Activated CD8-positive, alpha-beta T cell treated with anti-CD3 and anti-CD28 coated beads, Interleukin-2, amount 10 ng/mL, durations not matched to agents 7 days and 5 days (primary cell): ENCODE measurements around the gene ZNF831. TPM values are rescaled to one million over a fixed set of nuclear protein-coding genes. Genes with fewer than 3 reads are reported as not detected.

ENCODE experiments used
- ATAC-seq: fragments of 150-1000 bp; cut with Tn5 transposase; one replicate; pipeline ENCODE4 v1.10.0; 2021; ENCODE audit warnings: moderate library complexity
- CTCF ChIA-PET: fragments of 350-600 bp; sonication (Branson Sonifier 250); formaldehyde crosslinking; loops from one replicate; lab custom pipeline; 2021; ENCODE audit warnings: antibody characterized with exemption; lab: Charles Lee
- POLR2A ChIA-PET: fragments of 350-600 bp; sonication (Branson Sonifier 250); formaldehyde crosslinking; loops from one replicate; lab custom pipeline; 2021; ENCODE audit warnings: antibody characterized with exemption; lab: Charles Lee
- DNase-seq: peaks from one replicate; pipeline ENCODE4 v3.0.0-alpha.2; 2020
- H3K27ac Mint-ChIP-seq: one replicate; pipeline ENCODE4 v1.8.0; 2021; ENCODE audit warnings: mild to moderate bottlenecking, mixed read lengths
- H3K27me3 Mint-ChIP-seq: one replicate; pipeline ENCODE4 v1.8.0; 2021; ENCODE audit warnings: low read depth, mixed read lengths
- H3K36me3 Mint-ChIP-seq: one replicate; pipeline ENCODE4 v1.8.0; 2021; ENCODE audit warnings: low read depth, mixed read lengths
- H3K4me1 Mint-ChIP-seq: one replicate; pipeline ENCODE4 v1.8.0; 2021; ENCODE audit warnings: low read depth, mixed read lengths
- H3K4me3 Mint-ChIP-seq: one replicate; pipeline ENCODE4 v1.8.0; 2021; ENCODE audit warnings: mild to moderate bottlenecking, mixed read lengths
- H3K9me3 Mint-ChIP-seq: one replicate; pipeline ENCODE4 v1.8.0; 2022; ENCODE audit warnings: mixed read lengths; ENCODE audit not compliant: insufficient read depth
- total RNA-seq, 2 experiments: library from RNA; stranded (reverse); gene quantifications; one replicate each; pipeline ENCODE4 v1.2.3, GENCODE V29; 2021

ZNF831 gene
- total RNA-seq, 2 experiments from 2014 or later, result 8.6 to 9.2 TPM

GRCh38 chr20:59291740-59292383 is 128.2 kb downstream of the ZNF831 start:
- ChIA-PET POLR2A (no interaction called here), CTCF (no interaction called here)
- H3K36me3 Mint-ChIP-seq, result no peaks in the 10 kb centered on the region
- no peaks in the 10 kb centered on the region for H3K9me3 Mint-ChIP-seq
- H3K27ac Mint-ChIP-seq, result no peak overlapping the region
- no peak overlapping the region for H3K4me3 Mint-ChIP-seq
- ATAC-seq (no peak), DNase-seq (no peak)
- peaks cover 27% of the 10 kb centered on the region for H3K27me3 Mint-ChIP-seq
- peaks cover 11% of the 10 kb centered on the region for H3K4me1 Mint-ChIP-seq

GRCh38 chr20:59295531-59295930 is 131.9 kb downstream of the ZNF831 start:
- Mint-ChIP-seq H3K4me3 (no peak overlapping the region), H3K36me3 (no peaks in the 10 kb centered on the region), H3K27me3 (peaks cover 57% of the 10 kb centered on the region), H3K27ac (no peak overlapping the region), H3K9me3 (no peaks in the 10 kb centered on the region), H3K4me1 (peaks cover 11% of the 10 kb centered on the region)
- ATAC-seq (no peak), DNase-seq (no peak)
- ChIA-PET POLR2A (no interaction called here), CTCF (no interaction called here)

- Mint-ChIP-seq H3K9me3 (no peaks in the 10 kb centered on the region), H3K4me1 (peaks cover 9% of the 10 kb centered on the region), H3K27me3 (peaks cover 71% of the 10 kb centered on the region), H3K4me3 (no peak overlapping the region), H3K27ac (no peak overlapping the region), H3K36me3 (no peaks in the 10 kb centered on the region)
- POLR2A ChIA-PET, result no interaction called here
- ATAC-seq (no peak), DNase-seq (no peak)
- CTCF ChIA-PET, result no interaction called here
Observed at GRCh38 chr20:59297686-59298085, 134.1 kb downstream of the ZNF831 start.

- ATAC-seq (no peak), DNase-seq (no peak)
- Mint-ChIP-seq H3K4me1 (peaks cover 7% of the 10 kb centered on the region), H3K27me3 (peaks cover 79% of the 10 kb centered on the region), H3K9me3 (no peaks in the 10 kb centered on the region), H3K27ac (no peak overlapping the region), H3K4me3 (no peak overlapping the region), H3K36me3 (no peaks in the 10 kb centered on the region)
- POLR2A ChIA-PET, result no interaction called here
- CTCF ChIA-PET, result no interaction called here
Observed at GRCh38 chr20:59299945-59300332, 136.3 kb downstream of the ZNF831 start.

GRCh38 chr20:59300333-59301081 is 136.9 kb downstream of the ZNF831 start, which contains the start of gene EDN3:
TSS of gene EDN3 (plus strand) at chr20:59300611. CDS start at chr20:59300813, 202 bp downstream.
- POLR2A ChIA-PET, result no interaction called here
- DNase-seq, result no peak
- no peak for ATAC-seq
- no peaks in the 10 kb centered on the region for H3K36me3 Mint-ChIP-seq
- CTCF ChIA-PET, result no interaction called here
- peaks cover 78% of the 10 kb centered on the region for H3K27me3 Mint-ChIP-seq
- H3K9me3 Mint-ChIP-seq, result no peaks in the 10 kb centered on the region
- H3K27ac Mint-ChIP-seq, result no peak within 1 kb of the TSS
- peaks cover 7% of the 10 kb centered on the region for H3K4me1 Mint-ChIP-seq
- no peak within 1 kb of the TSS for H3K4me3 Mint-ChIP-seq

- ChIA-PET POLR2A (no interaction called here), CTCF (interaction anchor here (0.6 kb wide), 1 partner anchor 1358 kb away, joined by 3 read pairs; no protein-coding TSS in a partner anchor)
- Mint-ChIP-seq H3K4me1 (peaks cover 7% of the 10 kb centered on the region), H3K4me3 (no peak overlapping the region), H3K36me3 (no peaks in the 10 kb centered on the region), H3K27me3 (peaks cover 76% of the 10 kb centered on the region), H3K27ac (no peak overlapping the region), H3K9me3 (no peaks in the 10 kb centered on the region)
- DNase-seq, result no peak
- ATAC-seq, result no peak
Observed at GRCh38 chr20:59301343-59302007, 137.9 kb downstream of the ZNF831 start.

GRCh38 chr20:59305908-59306655 is 142.5 kb downstream of the ZNF831 start:
- CTCF ChIA-PET, result no interaction called here
- H3K4me3 Mint-ChIP-seq, result no peak overlapping the region
- POLR2A ChIA-PET, result interaction anchor here (1.0 kb wide), 1 partner anchor 22 kb away, joined by 3 read pairs; no protein-coding TSS in a partner anchor

GRCh38 chr20:59307270-59307669 is 143.6 kb downstream of the ZNF831 start:
- ATAC-seq, result no peak
- Mint-ChIP-seq H3K36me3 (no peaks in the 10 kb centered on the region), H3K27ac (no peak overlapping the region), H3K4me1 (peaks cover 17% of the 10 kb centered on the region), H3K9me3 (no peaks in the 10 kb centered on the region), H3K4me3 (no peak overlapping the region), H3K27me3 (peaks cover 35% of the 10 kb centered on the region)
- CTCF ChIA-PET, result no interaction called here
- no peak for DNase-seq
- POLR2A ChIA-PET, result no interaction called here

More at GRCh38 chr20:59305908-59306655, 142.5 kb downstream of the ZNF831 start:
- H3K27ac Mint-ChIP-seq, result no peak overlapping the region
- no peaks in the 10 kb centered on the region for H3K36me3 Mint-ChIP-seq
- ATAC-seq (no peak), DNase-seq (no peak)
- peaks cover 43% of the 10 kb centered on the region for H3K27me3 Mint-ChIP-seq
- H3K4me1 Mint-ChIP-seq, result peaks cover 17% of the 10 kb centered on the region
- no peaks in the 10 kb centered on the region for H3K9me3 Mint-ChIP-seq

Other genes starting within 250 kb of the ZNF831 start
- gene NELFCD, start 182.6 kb upstream of the ZNF831 start, total RNA-seq, result 10 to 100 TPM; 89.0 to 89.5 TPM
- gene CTSZ, start 156.6 kb upstream of the ZNF831 start, total RNA-seq, result 10 to 100 TPM; 42.4 to 44.0 TPM
- gene TUBB1, start 144.4 kb upstream of the ZNF831 start, total RNA-seq, result not detected
- gene ATP5F1E, start 131.5 kb upstream of the ZNF831 start, total RNA-seq, result 10 to 100 TPM; 97.8 to 98.8 TPM
- 10 to 100 TPM; 80.1 to 81.6 TPM for gene PRELID3B, start 121.0 kb upstream of the ZNF831 start, total RNA-seq
- not detected for gene EDN3, start 136.8 kb downstream of the ZNF831 start, total RNA-seq